Loucy (cell line): ENCODE results near the gene ENOX1.

ENCODE experiments used
- H2AFZ ChIP-seq: fragments of 200-600 bp; sonication (generic); 2 replicates; pipeline ENCODE4 v1.6.0; 2016; ENCODE audit warnings: antibody characterized with exemption, mild to moderate bottlenecking, low read length, moderate library complexity
- H3F3A ChIP-seq: fragments of 200-600 bp; 2 replicates; pipeline ENCODE4 v1.6.0; 2016; ENCODE audit warnings: antibody characterized with exemption, low read depth, mild to moderate bottlenecking
- H3K27me3 ChIP-seq: fragments of 200-600 bp; sonication (generic); 2 replicates; pipeline ENCODE4 v1.6.1; 2014; ENCODE audit warnings: low read length, mild to moderate bottlenecking; ENCODE audit not compliant: insufficient read depth, poor library complexity, severe bottlenecking
- H3K36me3 ChIP-seq: fragments of 200-600 bp; sonication (generic); 2 replicates; pipeline ENCODE4 v1.6.1; 2016; ENCODE audit warnings: low read length; ENCODE audit not compliant: insufficient read depth
- H3K4me1 ChIP-seq: fragments of 200-600 bp; sonication (generic); 2 replicates; pipeline ENCODE4 v1.5.1; 2014; ENCODE audit warnings: low read length, mild to moderate bottlenecking; ENCODE audit not compliant: insufficient read depth, poor library complexity, severe bottlenecking
- H3K4me2 ChIP-seq: fragments of 200-600 bp; sonication (generic); 2 replicates; pipeline ENCODE4 v1.6.0; 2014; ENCODE audit warnings: antibody characterized with exemption, low read length, low read depth, mild to moderate bottlenecking; ENCODE audit not compliant: poor library complexity, severe bottlenecking
- H3K4me3 ChIP-seq: fragments of 200-600 bp; sonication (generic); 2 replicates; pipeline ENCODE4 v1.5.1; 2014; ENCODE audit warnings: low read length, mild to moderate bottlenecking, mixed read lengths; ENCODE audit not compliant: poor library complexity, severe bottlenecking
- H3K79me2 ChIP-seq: fragments of 200-600 bp; sonication (generic); 2 replicates; pipeline ENCODE4 v1.6.1; 2014; ENCODE audit warnings: low read length; ENCODE audit not compliant: insufficient read depth
- H3K9ac ChIP-seq: fragments of 200-600 bp; sonication (generic); 2 replicates; pipeline ENCODE4 v1.6.0; 2014; ENCODE audit warnings: mild to moderate bottlenecking, low read depth, low read length, moderate library complexity; ENCODE audit not compliant: poor library complexity, severe bottlenecking
- H3K9me2 ChIP-seq: fragments of 200-600 bp; sonication (generic); replicated peaks from 2 replicates; pipeline ENCODE4 v1.6.1; 2016; ENCODE audit warnings: low read depth, low read length, mixed read lengths
- H3K9me3 ChIP-seq: fragments of 200-600 bp; sonication (generic); 2 replicates; pipeline ENCODE4 v1.6.1; 2014; ENCODE audit warnings: mild to moderate bottlenecking, antibody characterized with exemption, low read length, low read depth; ENCODE audit not compliant: insufficient read depth
- H4K20me1 ChIP-seq: fragments of 200-600 bp; sonication (generic); 2 replicates; pipeline ENCODE4 v1.6.0; 2014; ENCODE audit warnings: antibody characterized with exemption, low read length, mild to moderate bottlenecking; ENCODE audit not compliant: insufficient read depth, poor library complexity, severe bottlenecking
- CTCF ChIP-seq: fragments of 200-600 bp; sonication (generic); conservative IDR thresholded peaks from 2 replicates; pipeline ENCODE4 v1.5.1; 2014; ENCODE audit warnings: mild to moderate bottlenecking, antibody characterized with exemption, low read length
- EZH2phosphoT487 ChIP-seq: fragments of 200-600 bp; IDR thresholded peaks from 2 replicates; pipeline ENCODE4 v1.6.1; 2018; ENCODE audit warnings: antibody characterized with exemption, mild to moderate bottlenecking, moderate library complexity, borderline replicate concordance

The ENOX1 gene

GRCh38 chr13:43686557-43686956 is 100.2 kb downstream of the ENOX1 start:
- H3K27me3 ChIP-seq = no peaks in the 10 kb centered on the region
- TF ChIP-seq CTCF (no peak), EZH2phosphoT487 (no peak)
- H3K9me2 ChIP-seq = no peaks in the 10 kb centered on the region
- no peaks in the 10 kb centered on the region for H3K79me2 ChIP-seq
- no peak overlapping the region for H3K4me2 ChIP-seq
- peaks cover 17% of the 10 kb centered on the region for H3K4me1 ChIP-seq
- H3K9ac ChIP-seq = no peak overlapping the region
- no peaks in the 10 kb centered on the region for H3K36me3 ChIP-seq
- H4K20me1 ChIP-seq = no peaks in the 10 kb centered on the region
- no peak overlapping the region for H3K4me3 ChIP-seq
- H2AFZ ChIP-seq = no peak overlapping the region
- no peaks in the 10 kb centered on the region for H3K9me3 ChIP-seq
- no peaks in the 10 kb centered on the region for H3F3A ChIP-seq

GRCh38 chr13:43684963-43685725 is 101.6 kb downstream of the ENOX1 start:
- no peak overlapping the region for H3K4me2 ChIP-seq
- no peaks in the 10 kb centered on the region for H3F3A ChIP-seq
- H3K9me2 ChIP-seq = no peaks in the 10 kb centered on the region
- H4K20me1 ChIP-seq = no peaks in the 10 kb centered on the region
- no peaks in the 10 kb centered on the region for H3K79me2 ChIP-seq
- peaks cover 17% of the 10 kb centered on the region for H3K4me1 ChIP-seq
- no peak overlapping the region for H2AFZ ChIP-seq
- H3K9me3 ChIP-seq = no peaks in the 10 kb centered on the region
- H3K27me3 ChIP-seq = no peaks in the 10 kb centered on the region
- TF ChIP-seq EZH2phosphoT487 (no peak), CTCF (no peak)
- no peak overlapping the region for H3K9ac ChIP-seq
- no peak overlapping the region for H3K4me3 ChIP-seq
- no peaks in the 10 kb centered on the region for H3K36me3 ChIP-seq

GRCh38 chr13:43682701-43683100 is 104.1 kb downstream of the ENOX1 start:
- no peaks in the 10 kb centered on the region for H3K9me3 ChIP-seq
- H3K79me2 ChIP-seq = no peaks in the 10 kb centered on the region
- no peak overlapping the region for H3K4me2 ChIP-seq
- H2AFZ ChIP-seq = no peak overlapping the region
- H3K4me3 ChIP-seq = no peak overlapping the region
- H4K20me1 ChIP-seq = no peaks in the 10 kb centered on the region
- no peaks in the 10 kb centered on the region for H3K9me2 ChIP-seq
- TF ChIP-seq CTCF (no peak), EZH2phosphoT487 (no peak)
- no peaks in the 10 kb centered on the region for H3K36me3 ChIP-seq
- H3K27me3 ChIP-seq = no peaks in the 10 kb centered on the region
- H3F3A ChIP-seq = no peaks in the 10 kb centered on the region
- no peak overlapping the region for H3K9ac ChIP-seq
- H3K4me1 ChIP-seq = peaks cover 10% of the 10 kb centered on the region
